A673 (cell line): Measurements from ENCODE around the gene NXPH2. TPM values are rescaled to one million over a fixed set of nuclear protein-coding genes. Genes with fewer than 3 reads are reported as not detected.

ENCODE experiments used
- BruUV-seq: library from RNA; stranded (reverse); fragments of 400-500 nt; replicated peaks from 2 replicates; lab custom pipeline; 2021; lab: Mats Ljungman, UMichigan
- CTCF ChIA-PET: fragments of 300-600 bp; sonication (Branson Sonifier 250); formaldehyde crosslinking; loops from one replicate; lab custom pipeline; 2022; ENCODE audit warnings: antibody characterized with exemption; lab: Charles Lee
- POLR2A ChIA-PET: fragments of 300-600 bp; sonication (Branson Sonifier 250); formaldehyde crosslinking; loops from one replicate; lab custom pipeline; 2022; ENCODE audit warnings: antibody characterized with exemption; ENCODE audit not compliant: low non-redundant PET; lab: Charles Lee
- DNase-seq: peaks from one replicate; pipeline ENCODE4 v3.0.0-alpha.2; 2015; ENCODE audit warnings: low spot score
- H3K27ac ChIP-seq: fragments of 200-600 bp; sonication (generic); 2 replicates; pipeline ENCODE4 v1.5.1; 2016; ENCODE audit warnings: mixed run types, low read depth, mild to moderate bottlenecking, mixed read lengths, antibody characterized with exemption, low read length; ENCODE audit not compliant: poor library complexity, severe bottlenecking
- H3K27me3 ChIP-seq: fragments of 200-600 bp; sonication (generic); replicated peaks from 2 replicates; pipeline ENCODE4 v1.6.1; 2017; ENCODE audit warnings: mixed run types, low read depth, mild to moderate bottlenecking, mixed read lengths, antibody characterized with exemption, low read length; ENCODE audit not compliant: insufficient read depth, poor library complexity
- H3K36me3 ChIP-seq: fragments of 200-600 bp; sonication (generic); 2 replicates; pipeline ENCODE4 v1.6.1; 2016; ENCODE audit warnings: mixed run types, mild to moderate bottlenecking, mixed read lengths, antibody characterized with exemption, low read length; ENCODE audit not compliant: insufficient read depth, poor library complexity, severe bottlenecking
- H3K4me1 ChIP-seq: fragments of 200-600 bp; sonication (generic); 2 replicates; pipeline ENCODE4 v1.6.1; 2017; ENCODE audit warnings: mixed run types, mild to moderate bottlenecking, mixed read lengths, antibody characterized with exemption, low read length; ENCODE audit not compliant: insufficient read depth, poor library complexity, severe bottlenecking
- H3K4me3 ChIP-seq: fragments of 200-600 bp; sonication (generic); 2 replicates; pipeline ENCODE4 v1.5.1; 2016; ENCODE audit warnings: low read depth, mixed run types, mild to moderate bottlenecking, mixed read lengths, low read length; ENCODE audit not compliant: poor library complexity, severe bottlenecking
- H3K9me3 ChIP-seq: fragments of 200-600 bp; sonication (generic); 2 replicates; pipeline ENCODE4 v1.6.1; 2016; ENCODE audit warnings: mixed run types, low read depth, mild to moderate bottlenecking, mixed read lengths, antibody characterized with exemption, low read length; ENCODE audit not compliant: poor library complexity, severe bottlenecking
- CTCF ChIP-seq: fragments of 300-800, 200-600 bp; sonication (generic); conservative IDR thresholded peaks from 2 replicates; pipeline ENCODE4 v1.5.1; 2017; ENCODE audit warnings: low read depth, mild to moderate bottlenecking, antibody characterized with exemption, low read length, moderate library complexity, mixed read lengths
- EZH2 ChIP-seq: fragments of 200-600 bp; sonication (generic); IDR thresholded peaks from 2 replicates; pipeline ENCODE4 v1.6.1; 2017; ENCODE audit warnings: borderline replicate concordance, low read depth, mild to moderate bottlenecking, mixed read lengths, antibody characterized with exemption, low read length; ENCODE audit not compliant: poor library complexity, severe bottlenecking
- intact Hi-C: fragments of 100-400 bp; cut with micrococcal nuclease; formaldehyde crosslinking; loops from one replicate; pipeline ENCODE4 v1.10.0; 2022; ENCODE audit not compliant: unreplicated experiment
- total RNA-seq: library from RNA; stranded (reverse); gene quantifications from 2 replicates; pipeline ENCODE4 v1.2.3, GENCODE V29; 2021

The NXPH2 gene
- total RNA-seq, 1 experiment from 2014 or later = 5.4 TPM

- Histone ChIP-seq H3K4me1 (no peaks in the 10 kb centered on the region), H3K4me3 (no peak overlapping the region), H3K36me3 (no peaks in the 10 kb centered on the region), H3K9me3 (no peaks in the 10 kb centered on the region), H3K27me3 (no peaks in the 10 kb centered on the region), H3K27ac (no peak overlapping the region)
- intact Hi-C loops = no loop called here
- ChIA-PET POLR2A (no interaction called here), CTCF (no interaction called here)
- DNase-seq = no peak
- TF ChIP-seq EZH2 (no peak), CTCF (no peak)
- no TSS peak for BruUV-seq
Observed at GRCh38 chr2:138691667-138692066, 88.5 kb downstream of the NXPH2 start.

GRCh38 chr2:138689705-138690104, 90.5 kb downstream of the NXPH2 start:
- ChIA-PET POLR2A (no interaction called here), CTCF (no interaction called here)
- intact Hi-C loops = no loop called here
- Histone ChIP-seq H3K27ac (no peak overlapping the region), H3K9me3 (no peaks in the 10 kb centered on the region), H3K36me3 (no peaks in the 10 kb centered on the region), H3K27me3 (no peaks in the 10 kb centered on the region), H3K4me3 (no peak overlapping the region), H3K4me1 (no peaks in the 10 kb centered on the region)
- TF ChIP-seq CTCF = no peak
- TF ChIP-seq EZH2 = no peak
- no TSS peak for BruUV-seq
- no peak for DNase-seq

- no peak for TF ChIP-seq CTCF
- TF ChIP-seq EZH2 = no peak
- Histone ChIP-seq H3K27ac (no peak overlapping the region), H3K27me3 (no peaks in the 10 kb centered on the region), H3K9me3 (no peaks in the 10 kb centered on the region), H3K36me3 (no peaks in the 10 kb centered on the region), H3K4me1 (no peaks in the 10 kb centered on the region), H3K4me3 (no peak overlapping the region)
- CTCF ChIA-PET = no interaction called here
- no TSS peak for BruUV-seq
- POLR2A ChIA-PET = no interaction called here
- intact Hi-C loops = no loop called here
- DNase-seq = no peak
Observed at GRCh38 chr2:138682163-138682562, 98.0 kb downstream of the NXPH2 start.
